Dendritic cell treated with granulocyte-macrophage colony-stimulating factor and Interleukin-4, amounts not matched to agents 40 ng/mL and 50 ng/mL, for 4 days (primary cell): Measurements from ENCODE around the gene MND1.
"Not testable (repeated sequence)": the region's sequence is repeated elsewhere in the genome, so short reads cannot be mapped to it uniquely, and the experiment has no call there.

Experiments
- H3K27ac Mint-ChIP-seq: one replicate; pipeline ENCODE4 v1.8.0; 2022; ENCODE audit warnings: mild to moderate bottlenecking, mixed read lengths
- H3K27me3 Mint-ChIP-seq: one replicate; pipeline ENCODE4 v1.8.0; 2022; ENCODE audit warnings: mild to moderate bottlenecking, mixed read lengths
- H3K36me3 Mint-ChIP-seq: one replicate; pipeline ENCODE4 v1.8.0; 2022; ENCODE audit warnings: low read depth, mixed read lengths
- H3K4me1 Mint-ChIP-seq: one replicate; pipeline ENCODE4 v1.8.0; 2022; ENCODE audit warnings: low read depth, mixed read lengths
- H3K4me3 Mint-ChIP-seq: one replicate; pipeline ENCODE4 v1.8.0; 2022; ENCODE audit warnings: mild to moderate bottlenecking, moderate library complexity, mixed read lengths
- H3K9me3 Mint-ChIP-seq: one replicate; pipeline ENCODE4 v1.8.0; 2022; ENCODE audit warnings: mixed read lengths
- intact Hi-C: fragments of 100-400 bp; cut with micrococcal nuclease; formaldehyde crosslinking; loops from one replicate; pipeline ENCODE4 v1.15.0; 2022

Gene MND1

DNA sequence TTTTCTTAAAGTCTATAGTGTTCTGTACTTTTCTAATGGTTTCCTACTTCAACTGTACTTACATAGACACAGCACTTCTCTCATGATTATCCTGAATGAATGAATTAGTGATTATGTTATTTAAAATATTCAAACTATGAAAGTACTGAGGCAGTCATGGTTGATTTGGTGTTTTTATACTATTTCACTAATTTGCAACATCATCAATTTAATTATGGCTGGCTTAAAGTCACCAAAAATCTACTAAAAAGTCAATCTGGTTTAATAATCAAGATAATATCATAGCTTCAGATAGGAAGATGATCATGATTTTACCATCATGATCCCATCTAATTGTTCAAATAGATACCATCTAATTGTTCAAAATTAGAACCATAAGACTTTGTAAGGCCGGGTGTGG lies 104.8 kb downstream of the MND1 start:
- H3K4me3 Mint-ChIP-seq, result no peak overlapping the region
- H3K9me3 Mint-ChIP-seq, result no peaks in the 10 kb centered on the region
- no peak overlapping the region for H3K27ac Mint-ChIP-seq
- H3K4me1 Mint-ChIP-seq, result peaks cover 37% of the 10 kb centered on the region
- H3K27me3 Mint-ChIP-seq, result peaks cover 26% of the 10 kb centered on the region
- H3K36me3 Mint-ChIP-seq, result no peaks in the 10 kb centered on the region
- intact Hi-C loops, result no loop called here

GRCh38 chr4:153450544-153450917 lies 106.0 kb downstream of the MND1 start:
- intact Hi-C loops, result loop anchor here (1.0 kb wide), 1 partner anchor 17 kb away; no protein-coding TSS in a partner anchor
- Mint-ChIP-seq H3K27me3 (peaks cover 25% of the 10 kb centered on the region), H3K4me3 (no peak overlapping the region), H3K27ac (no peak overlapping the region), H3K9me3 (no peaks in the 10 kb centered on the region), H3K36me3 (no peaks in the 10 kb centered on the region), H3K4me1 (peaks cover 37% of the 10 kb centered on the region)

GRCh38 chr4:153451145-153451544 lies 106.7 kb downstream of the MND1 start:
- H3K9me3 Mint-ChIP-seq, H3K4me3 Mint-ChIP-seq, H3K36me3 Mint-ChIP-seq, H3K27ac Mint-ChIP-seq, intact Hi-C loops: not testable (repeated sequence)
- peaks cover 37% of the 10 kb centered on the region for H3K4me1 Mint-ChIP-seq
- H3K27me3 Mint-ChIP-seq, result peaks cover 28% of the 10 kb centered on the region

- H3K27me3 Mint-ChIP-seq, result peaks cover 25% of the 10 kb centered on the region
- no peak overlapping the region for H3K4me3 Mint-ChIP-seq
- H3K27ac Mint-ChIP-seq, result no peak overlapping the region
- no peaks in the 10 kb centered on the region for H3K9me3 Mint-ChIP-seq
- peaks cover 37% of the 10 kb centered on the region for H3K4me1 Mint-ChIP-seq
- H3K36me3 Mint-ChIP-seq, result no peaks in the 10 kb centered on the region
- intact Hi-C loops, result no loop called here
Observed at GRCh38 chr4:153451911-153452657, 107.6 kb downstream of the MND1 start.

- intact Hi-C loops, result no loop called here
Observed at GRCh38 chr4:153452658-153453378, 108.3 kb downstream of the MND1 start.

GRCh38 chr4:153453402-153453801 lies 108.9 kb downstream of the MND1 start:
- Mint-ChIP-seq H3K4me3 (no peak overlapping the region), H3K27me3 (peaks cover 20% of the 10 kb centered on the region), H3K4me1 (peaks cover 37% of the 10 kb centered on the region), H3K9me3 (peaks cover under 1% of the 10 kb centered on the region), H3K36me3 (no peaks in the 10 kb centered on the region), H3K27ac (no peak overlapping the region)
- intact Hi-C loops, result no loop called here

More at GRCh38 chr4:153452658-153453378, 108.3 kb downstream of the MND1 start:
- H3K4me1 Mint-ChIP-seq, result peaks cover 37% of the 10 kb centered on the region
- H3K4me3 Mint-ChIP-seq, result no peak overlapping the region
- peaks cover 22% of the 10 kb centered on the region for H3K27me3 Mint-ChIP-seq
- H3K36me3 Mint-ChIP-seq, result no peaks in the 10 kb centered on the region
- H3K9me3 Mint-ChIP-seq, result no peaks in the 10 kb centered on the region
- no peak overlapping the region for H3K27ac Mint-ChIP-seq

DNA sequence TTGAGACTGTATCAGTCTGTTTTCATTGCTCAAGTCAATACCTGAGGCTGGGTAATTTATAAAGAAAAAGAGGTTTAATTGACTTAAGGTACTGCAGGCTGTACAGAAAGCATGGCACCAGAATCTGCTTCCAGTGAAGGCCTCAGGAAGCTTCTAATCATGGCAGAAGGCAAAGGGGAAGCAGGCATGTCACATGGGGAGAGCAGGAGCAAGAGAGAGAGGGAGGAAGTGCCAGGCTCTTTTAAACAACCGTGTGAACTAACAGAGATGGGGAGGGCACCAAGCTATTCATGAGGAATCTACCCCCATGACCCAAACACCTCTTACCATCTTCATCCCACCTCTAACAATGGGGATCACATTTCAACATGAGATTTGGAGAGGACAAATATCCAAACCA lies 114.5 kb downstream of the MND1 start:
- Mint-ChIP-seq H3K27me3 (peaks cover 22% of the 10 kb centered on the region), H3K4me1 (peaks cover 12% of the 10 kb centered on the region), H3K9me3 (peaks cover 10% of the 10 kb centered on the region), H3K4me3 (no peak overlapping the region), H3K27ac (no peak overlapping the region), H3K36me3 (no peaks in the 10 kb centered on the region)
- intact Hi-C loops, result no loop called here

DNA sequence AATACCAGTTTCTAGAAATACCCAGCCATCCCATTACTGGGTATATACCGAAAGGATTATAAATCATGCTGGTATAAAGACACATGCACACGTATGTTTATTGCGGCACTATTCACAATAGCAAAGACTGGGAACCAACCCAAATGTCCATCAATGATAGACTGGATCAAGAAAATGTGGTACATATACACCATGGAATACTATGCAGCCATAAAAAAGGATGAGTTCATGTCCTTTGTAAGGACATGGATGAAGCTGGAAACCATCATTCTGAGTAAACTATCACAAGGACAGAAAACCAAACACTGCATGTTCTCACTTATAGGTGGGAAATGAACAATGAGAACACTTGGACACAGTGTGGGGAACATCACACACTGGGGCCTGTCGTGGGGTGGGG lies 117.1 kb downstream of the MND1 start:
- intact Hi-C loops, H3K4me3 Mint-ChIP-seq, H3K36me3 Mint-ChIP-seq, H3K9me3 Mint-ChIP-seq, H3K27ac Mint-ChIP-seq: not testable (repeated sequence)
- Mint-ChIP-seq H3K27me3 (peaks cover 26% of the 10 kb centered on the region), H3K4me1 (peaks cover 23% of the 10 kb centered on the region)

- intact Hi-C loops, result no loop called here
- Mint-ChIP-seq H3K36me3 (peaks cover 10% of the 10 kb centered on the region), H3K4me3 (no peak overlapping the region), H3K27ac (no peak overlapping the region), H3K27me3 (peaks cover 16% of the 10 kb centered on the region), H3K4me1 (peaks cover 31% of the 10 kb centered on the region), H3K9me3 (peaks cover 2% of the 10 kb centered on the region)
Observed at GRCh38 chr4:153464068-153464467, 119.6 kb downstream of the MND1 start.
